NCI-H2107 treated with DMSO at 0.1 percent for 48 hours (cell line): ENCODE data around the gene BACH2.
A peak's percentile ranks its signal among the peaks of the same experiment; 100 is the strongest.

Source experiments
- DNase-seq: peaks from one replicate; lab custom pipeline; 2025; ENCODE audit not compliant: unreplicated experiment; lab: John Stamatoyannopoulos, UW

BACH2 gene

DNA sequence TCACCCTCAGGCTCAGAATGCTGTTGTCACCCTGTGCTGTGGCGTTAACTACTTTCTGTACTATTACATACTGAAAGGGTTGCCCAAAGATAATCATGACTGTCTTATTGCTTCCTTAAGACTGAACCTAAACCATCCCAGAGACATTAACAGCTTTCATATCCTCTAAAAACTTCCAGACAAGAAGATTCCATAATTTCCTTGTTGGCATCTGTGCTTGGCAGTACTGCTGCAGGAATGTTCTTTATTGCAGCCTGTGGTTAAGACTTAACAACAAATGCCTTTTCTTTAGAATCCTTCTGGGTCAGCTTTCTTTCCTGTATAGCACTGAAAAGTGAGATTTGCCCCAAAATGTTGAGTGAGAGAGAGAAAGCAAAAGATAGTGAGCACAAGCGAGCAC lies 292.7 kb downstream of the BACH2 start:
- DNase-seq: no peak

DNA sequence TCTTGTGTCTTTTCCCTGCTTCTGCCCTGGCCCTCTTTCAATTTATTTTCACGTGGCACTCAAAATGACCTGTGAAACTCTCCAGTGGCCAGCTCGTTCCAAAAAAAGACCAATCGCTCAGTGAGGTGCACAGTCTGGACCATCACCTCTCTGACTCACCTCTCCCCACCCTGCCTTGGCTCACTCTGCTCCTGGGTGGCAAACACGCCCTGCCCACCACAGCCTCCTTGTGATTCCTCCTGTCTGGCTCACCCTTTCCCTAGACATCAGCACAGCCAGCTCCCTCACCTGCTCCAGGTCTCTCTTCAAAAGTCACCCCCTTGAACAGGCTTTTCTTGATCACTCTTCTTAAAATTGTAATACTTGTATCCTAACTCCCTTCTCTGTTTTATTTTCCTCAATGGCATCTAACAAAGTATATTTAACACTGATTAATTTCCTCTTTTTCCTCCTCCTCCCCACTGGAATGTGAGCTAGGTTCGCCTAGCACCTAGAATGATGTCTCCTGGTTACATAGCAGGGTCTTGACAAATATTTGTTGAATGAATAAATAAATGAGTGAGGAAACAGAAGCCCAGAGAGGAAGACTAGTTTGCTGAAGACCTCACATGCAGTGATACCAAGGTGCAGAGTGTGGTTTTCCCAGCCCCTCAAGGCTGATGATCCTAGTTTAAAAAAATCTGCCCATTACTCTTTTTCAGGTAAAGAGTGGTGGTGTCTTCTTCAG lies 293.4 kb downstream of the BACH2 start:
- no peak for DNase-seq

- no peak for DNase-seq
Observed at GRCh38 chr6:90000864-90001731, 295.5 kb downstream of the BACH2 start.

DNA sequence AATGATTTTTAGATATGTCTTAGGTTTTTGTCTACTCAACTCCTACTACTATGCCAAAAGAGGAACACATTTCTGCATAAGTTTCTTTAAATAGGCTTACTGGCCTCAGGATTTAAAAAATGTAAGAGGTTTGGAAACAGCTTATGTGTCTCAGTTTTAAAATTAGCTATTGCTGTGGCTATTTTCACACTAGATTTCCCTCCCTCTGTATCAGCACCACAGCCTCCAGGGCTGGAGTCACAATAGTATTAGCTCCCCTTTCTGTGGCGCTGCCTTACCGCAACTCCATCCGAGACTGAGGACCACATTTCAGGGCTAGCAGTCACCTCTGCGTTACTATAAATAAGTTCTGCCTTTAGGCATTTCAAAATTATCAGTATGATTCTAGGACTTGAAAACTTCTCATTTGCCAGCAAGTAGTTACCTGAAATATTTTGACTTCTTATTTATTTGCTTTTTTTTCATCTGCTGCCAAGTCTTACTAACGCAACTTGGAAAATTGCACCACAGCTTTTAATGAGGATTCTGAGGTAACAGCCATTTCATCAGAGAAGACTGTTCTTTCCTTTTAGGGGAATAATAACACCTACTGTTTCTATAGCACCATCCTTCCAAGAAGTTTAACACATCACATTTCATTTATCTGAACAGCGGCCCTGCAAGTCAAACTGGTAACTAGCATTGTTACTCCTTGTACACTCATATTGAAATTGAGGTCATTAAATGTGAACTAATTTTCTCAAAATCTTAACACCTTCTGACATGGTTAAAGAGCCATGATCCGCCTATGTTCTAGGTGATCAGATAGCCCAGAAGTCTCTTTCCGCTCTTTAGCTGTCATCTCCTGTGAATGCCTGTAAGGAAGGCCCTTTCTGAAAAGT lies 296.5 kb downstream of the BACH2 start:
- DNase-seq: no peak

- DNase-seq: peak; percentile 88
Observed at GRCh38 chr6:89999154-89999553, 297.5 kb downstream of the BACH2 start.

- DNase-seq: no peak
Observed at GRCh38 chr6:89997456-89998445, 298.9 kb downstream of the BACH2 start.

GRCh38 chr6:89993411-89993810 lies 303.2 kb downstream of the BACH2 start:
- no peak for DNase-seq

- no peak for DNase-seq
Observed at GRCh38 chr6:89992818-89993217, 303.8 kb downstream of the BACH2 start.

- no peak for DNase-seq
Observed at GRCh38 chr6:89989742-89990141, 306.9 kb downstream of the BACH2 start.

GRCh38 chr6:89987830-89988229 lies 308.8 kb downstream of the BACH2 start:
- DNase-seq: no peak

- no peak for DNase-seq
Observed at GRCh38 chr6:89987140-89987539, 309.5 kb downstream of the BACH2 start.

DNA sequence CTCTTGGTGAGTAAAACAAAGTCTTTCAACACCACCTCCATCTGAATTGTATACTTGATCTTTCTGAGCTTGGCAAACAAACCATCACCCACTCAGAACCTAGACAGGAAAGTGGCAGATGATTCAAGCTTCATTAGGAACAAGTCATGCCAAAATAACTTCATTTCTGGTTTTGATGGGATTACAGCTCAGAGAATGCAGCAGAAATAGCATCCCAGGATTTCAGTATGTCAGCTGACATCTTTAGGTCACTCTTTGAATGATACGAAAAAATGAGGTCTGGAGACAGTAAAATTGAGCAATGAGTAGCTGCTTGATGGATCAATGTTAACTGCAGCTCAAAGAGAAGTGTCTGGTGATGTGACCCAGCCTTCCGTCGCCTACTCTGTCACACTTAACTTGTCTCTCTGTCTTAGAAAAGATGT lies 310.0 kb downstream of the BACH2 start:
- DNase-seq: no peak

GRCh38 chr6:89985751-89986493 lies 310.7 kb downstream of the BACH2 start:
- no peak for DNase-seq

- peak; percentile 58 for DNase-seq
Observed at GRCh38 chr6:89984926-89985750, 311.5 kb downstream of the BACH2 start.

- DNase-seq: no peak
Observed at GRCh38 chr6:89980353-89980752, 316.3 kb downstream of the BACH2 start.

DNA sequence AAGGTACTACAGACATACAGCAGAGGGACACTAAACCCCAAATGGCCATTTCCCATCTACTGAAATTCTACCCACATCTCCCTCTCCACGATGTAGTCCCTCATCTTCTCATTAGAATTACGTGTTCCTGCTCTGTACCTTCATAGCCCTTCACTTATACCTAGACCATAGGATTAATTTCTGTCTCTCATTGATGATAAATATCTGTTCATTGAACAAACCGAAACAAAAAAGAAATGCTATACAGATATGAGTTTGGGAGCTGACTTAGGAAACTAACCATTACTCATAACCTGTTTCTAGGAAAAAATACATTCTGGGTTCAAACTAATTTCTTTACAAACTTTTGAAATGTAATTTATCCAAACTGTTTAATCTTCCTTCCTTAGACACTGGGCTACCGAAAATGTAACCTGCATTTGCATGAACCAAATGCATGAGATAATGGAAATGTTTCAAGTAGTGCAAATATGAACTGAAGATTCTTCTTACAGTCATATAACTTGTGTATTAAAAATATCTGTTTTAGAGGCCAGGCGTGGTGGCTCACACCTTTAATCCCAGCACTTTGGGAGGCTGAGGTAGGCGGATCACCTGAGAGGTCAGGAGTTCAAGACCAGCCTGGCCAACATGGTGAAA lies 317.0 kb downstream of the BACH2 start:
- no peak for DNase-seq

DNA sequence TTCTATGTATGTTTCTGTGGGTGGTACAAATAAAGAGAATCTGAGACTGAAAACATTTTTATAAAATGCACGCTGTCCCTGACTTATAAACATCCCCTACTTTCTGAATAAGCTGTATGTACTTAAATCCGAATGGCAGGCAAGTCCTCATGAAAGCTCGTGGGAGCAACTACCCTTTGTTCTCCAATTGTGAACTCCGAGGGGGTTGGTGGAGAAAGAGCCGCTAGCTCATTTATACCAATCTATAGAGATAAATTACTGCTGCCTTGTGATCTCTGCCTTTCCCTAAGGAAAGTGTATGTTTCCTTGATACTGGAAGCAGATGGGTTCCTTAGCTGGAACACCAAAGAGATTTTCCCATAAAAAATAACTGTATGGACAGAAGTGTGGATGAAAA lies 317.9 kb downstream of the BACH2 start:
- DNase-seq: peak; percentile 42
